IPS-18c (cell line): ENCODE results near the gene LUC7L2.
"Not testable (repeated sequence)": the region's sequence is repeated elsewhere in the genome, so short reads cannot be mapped to it uniquely, and the experiment has no call there.

ENCODE experiments used
- H3K4me3 ChIP-seq: 2 replicates; pipeline ENCODE4 v1.7.0; 2013; ENCODE audit warnings: low read depth, mild to moderate bottlenecking, low read length, moderate library complexity; ENCODE audit not compliant: insufficient read depth
- H3K9me3 ChIP-seq: one replicate; pipeline ENCODE4 v1.6.1; 2013; ENCODE audit warnings: mild to moderate bottlenecking, low read length, moderate library complexity; ENCODE audit not compliant: control insufficient read depth, insufficient read depth

Gene LUC7L2

GRCh38 chr7:139455789-139456188 lies 96.1 kb downstream of the LUC7L2 start:
- no peaks in the 10 kb centered on the region for H3K9me3 ChIP-seq

GRCh38 chr7:139456511-139456910 lies 96.8 kb downstream of the LUC7L2 start:
- Histone ChIP-seq H3K4me3 (no peak overlapping the region), H3K9me3 (no peaks in the 10 kb centered on the region)

More at GRCh38 chr7:139455789-139456188, 96.1 kb downstream of the LUC7L2 start:
- no peak overlapping the region for H3K4me3 ChIP-seq

GRCh38 chr7:139457153-139457946 lies 97.7 kb downstream of the LUC7L2 start:
- Histone ChIP-seq H3K9me3 (no peaks in the 10 kb centered on the region), H3K4me3 (no peak overlapping the region)

- H3K9me3 ChIP-seq, H3K4me3 ChIP-seq: not testable (repeated sequence)
Observed at GRCh38 chr7:139463421-139463820, 103.7 kb downstream of the LUC7L2 start.

GRCh38 chr7:139464511-139464910 lies 104.8 kb downstream of the LUC7L2 start:
- H3K4me3 ChIP-seq, H3K9me3 ChIP-seq: not testable (repeated sequence)

GRCh38 chr7:139465072-139465471 lies 105.4 kb downstream of the LUC7L2 start:
- not testable (repeated sequence) for H3K4me3 ChIP-seq, H3K9me3 ChIP-seq

GRCh38 chr7:139467729-139468128 lies 108.0 kb downstream of the LUC7L2 start:
- not testable (repeated sequence) for H3K9me3 ChIP-seq, H3K4me3 ChIP-seq

- H3K4me3 ChIP-seq, H3K9me3 ChIP-seq: not testable (repeated sequence)
Observed at GRCh38 chr7:139468281-139468680, 108.6 kb downstream of the LUC7L2 start.

GRCh38 chr7:139471740-139472353 lies 112.2 kb downstream of the LUC7L2 start:
- Histone ChIP-seq H3K4me3 (no peak overlapping the region), H3K9me3 (no peaks in the 10 kb centered on the region)
